Measurements from ENCODE around the gene ADARB2.

ADARB2 gene

DNA sequence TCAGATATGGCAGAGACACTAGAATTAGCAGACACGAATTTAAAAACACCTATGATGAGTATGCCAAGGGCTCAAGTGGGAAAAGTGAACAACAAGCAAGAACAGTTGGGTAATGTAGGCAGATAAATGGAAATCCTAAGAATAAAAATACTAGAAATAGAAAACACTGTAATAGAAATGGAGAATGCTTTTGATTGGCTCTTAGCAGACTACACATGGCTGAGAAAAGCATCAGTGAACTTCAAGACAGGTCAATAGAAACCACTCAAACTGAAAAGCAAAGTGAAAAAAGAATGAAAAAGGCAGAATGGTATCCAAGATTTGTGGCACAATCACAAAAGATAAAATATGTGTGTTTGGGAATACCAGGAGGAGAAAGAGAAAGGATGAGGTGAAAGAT, 598.8 kb downstream of the ADARB2 start:
- CTCF ChIA-PET: interaction anchor here (1.7 kb wide), 1 partner anchor 9 kb away, joined by 3 read pairs; no protein-coding TSS in a partner anchor
- POLR2A ChIA-PET: no interaction called here
- TF ChIP-seq, protein P1, sequence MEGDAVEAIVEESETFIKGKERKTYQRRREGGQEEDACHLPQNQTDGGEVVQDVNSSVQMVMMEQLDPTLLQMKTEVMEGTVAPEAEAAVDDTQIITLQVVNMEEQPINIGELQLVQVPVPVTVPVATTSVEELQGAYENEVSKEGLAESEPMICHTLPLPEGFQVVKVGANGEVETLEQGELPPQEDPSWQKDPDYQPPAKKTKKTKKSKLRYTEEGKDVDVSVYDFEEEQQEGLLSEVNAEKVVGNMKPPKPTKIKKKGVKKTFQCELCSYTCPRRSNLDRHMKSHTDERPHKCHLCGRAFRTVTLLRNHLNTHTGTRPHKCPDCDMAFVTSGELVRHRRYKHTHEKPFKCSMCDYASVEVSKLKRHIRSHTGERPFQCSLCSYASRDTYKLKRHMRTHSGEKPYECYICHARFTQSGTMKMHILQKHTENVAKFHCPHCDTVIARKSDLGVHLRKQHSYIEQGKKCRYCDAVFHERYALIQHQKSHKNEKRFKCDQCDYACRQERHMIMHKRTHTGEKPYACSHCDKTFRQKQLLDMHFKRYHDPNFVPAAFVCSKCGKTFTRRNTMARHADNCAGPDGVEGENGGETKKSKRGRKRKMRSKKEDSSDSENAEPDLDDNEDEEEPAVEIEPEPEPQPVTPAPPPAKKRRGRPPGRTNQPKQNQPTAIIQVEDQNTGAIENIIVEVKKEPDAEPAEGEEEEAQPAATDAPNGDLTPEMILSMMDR (IDR thresholded peaks at IDR 0.05; ENCODE audit: control extremely low read depth, extremely low read depth, low read depth, missing control alignments): no peak
- no peak for DNase-seq (ENCODE audit: extremely low spot score)

DNA sequence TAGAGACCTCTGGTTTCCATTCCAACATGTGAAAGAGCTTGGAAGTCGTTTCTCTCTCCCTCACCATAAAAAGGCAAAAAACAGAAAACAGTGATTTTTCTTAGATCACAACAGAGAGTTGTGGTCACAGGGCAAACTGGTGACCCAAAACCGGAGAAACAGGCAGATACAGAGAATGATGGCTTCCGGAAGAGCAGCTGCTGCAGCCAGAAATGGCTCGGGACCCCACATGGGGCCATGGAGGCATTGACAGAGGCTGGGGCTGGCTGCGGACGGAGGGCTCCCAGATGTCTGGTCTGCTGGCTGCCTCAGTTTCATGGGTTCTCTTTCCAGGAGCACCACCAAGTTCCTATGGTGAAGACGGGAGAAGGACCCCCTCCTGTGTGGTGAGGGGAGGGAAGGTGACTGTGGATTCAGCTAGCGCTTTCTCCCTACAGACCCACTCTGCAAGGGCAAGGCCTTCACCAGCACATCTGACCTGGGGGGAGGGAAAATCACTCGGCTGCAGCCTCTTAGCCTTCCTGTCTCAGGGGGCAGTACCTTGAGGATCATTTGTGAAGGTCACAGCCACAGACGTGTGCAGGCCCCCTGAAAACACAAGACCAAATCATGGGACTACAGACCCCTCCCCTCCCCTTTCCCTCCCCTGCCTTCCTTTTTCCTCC, 599.7 kb downstream of the ADARB2 start:
- ChIA-PET CTCF (interaction anchor here (1.7 kb wide), 1 partner anchor 8 kb away, joined by 3 read pairs; no protein-coding TSS in a partner anchor), POLR2A (no interaction called here)
- TF ChIP-seq, protein P1 (IDR thresholded peaks at IDR 0.05; ENCODE audit: control extremely low read depth, extremely low read depth, low read depth, missing control alignments): no peak
- DNase-seq (ENCODE audit: extremely low spot score): no peak

DNA sequence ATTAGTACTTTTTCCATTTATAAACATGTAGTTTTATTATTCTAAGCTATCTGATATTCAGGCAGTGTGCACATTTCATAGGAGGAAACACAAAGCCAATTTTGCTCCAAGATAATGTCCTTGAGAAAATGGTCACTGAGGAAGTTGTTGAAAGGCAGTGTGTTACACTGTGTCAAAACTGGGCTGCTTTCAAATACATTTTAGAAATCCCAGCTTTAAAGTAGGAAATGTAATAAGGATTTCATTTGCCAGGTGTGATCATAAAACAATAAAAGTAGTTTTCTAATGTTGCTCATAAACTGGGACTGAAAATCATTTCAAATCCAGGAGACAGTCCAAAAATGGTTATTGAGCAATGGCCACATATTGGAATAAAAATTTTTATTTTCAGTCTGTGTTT, 601.1 kb downstream of the ADARB2 start:
- ChIA-PET CTCF (no interaction called here), POLR2A (no interaction called here)
- no peak for DNase-seq (ENCODE audit: extremely low spot score)
- TF ChIP-seq, protein P1 (IDR thresholded peaks at IDR 0.05; ENCODE audit: control extremely low read depth, extremely low read depth, low read depth, missing control alignments): no peak

DNA sequence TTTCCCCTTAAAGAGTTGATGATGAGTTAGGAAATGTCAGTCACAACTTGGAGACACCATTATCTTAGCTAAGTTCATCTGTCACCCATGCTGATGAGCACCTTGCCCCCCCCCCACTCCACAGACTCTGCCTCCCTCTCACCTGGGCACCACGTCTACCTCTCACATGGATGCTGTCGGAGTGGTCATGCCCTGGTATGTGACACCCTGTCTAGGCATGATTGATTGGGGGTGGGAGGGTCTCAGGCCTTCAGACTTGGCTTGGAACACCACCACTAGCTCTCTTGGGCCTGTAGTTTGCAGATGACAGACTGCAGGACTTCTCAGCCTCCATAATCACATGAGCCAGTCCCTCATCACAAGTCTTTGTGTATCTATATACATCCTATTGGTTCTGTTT, 603.2 kb downstream of the ADARB2 start:
- no peak for DNase-seq (ENCODE audit: extremely low spot score)
- ChIA-PET CTCF (no interaction called here), POLR2A (no interaction called here)
- TF ChIP-seq, protein P1 (IDR thresholded peaks at IDR 0.05; ENCODE audit: control extremely low read depth, extremely low read depth, low read depth, missing control alignments): no peak

DNA sequence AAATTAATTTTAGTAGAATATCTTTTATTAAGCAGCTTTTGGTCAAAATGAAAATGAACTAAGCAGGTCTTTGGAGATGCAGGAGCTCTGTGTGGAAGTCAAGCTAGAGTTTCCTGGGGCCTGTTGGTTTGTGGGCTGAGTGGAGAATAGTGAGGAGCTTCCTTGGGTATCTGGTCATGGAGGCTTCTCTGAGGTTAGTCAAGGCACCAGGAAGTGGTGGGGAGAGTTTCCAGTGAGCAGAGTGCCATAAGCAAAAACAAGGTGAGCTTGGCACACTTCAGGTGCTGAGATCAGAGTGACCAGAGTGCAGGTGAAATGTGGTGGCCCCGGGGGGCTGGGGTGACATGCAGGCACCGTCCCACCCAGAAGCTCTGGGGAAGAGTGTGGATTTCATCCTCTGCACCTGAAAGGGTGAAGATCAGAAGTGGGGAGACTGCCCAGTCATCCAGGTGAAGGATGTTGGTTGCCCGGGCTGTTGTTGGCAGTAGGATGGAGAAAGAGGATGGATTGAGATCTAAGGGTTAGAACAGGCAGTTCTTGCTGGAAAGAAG, 603.8 kb downstream of the ADARB2 start:
- ChIA-PET CTCF (interaction anchor here (0.7 kb wide), 1 partner anchor 18 kb away, joined by 3 read pairs; no protein-coding TSS in a partner anchor), POLR2A (no interaction called here)

DNA sequence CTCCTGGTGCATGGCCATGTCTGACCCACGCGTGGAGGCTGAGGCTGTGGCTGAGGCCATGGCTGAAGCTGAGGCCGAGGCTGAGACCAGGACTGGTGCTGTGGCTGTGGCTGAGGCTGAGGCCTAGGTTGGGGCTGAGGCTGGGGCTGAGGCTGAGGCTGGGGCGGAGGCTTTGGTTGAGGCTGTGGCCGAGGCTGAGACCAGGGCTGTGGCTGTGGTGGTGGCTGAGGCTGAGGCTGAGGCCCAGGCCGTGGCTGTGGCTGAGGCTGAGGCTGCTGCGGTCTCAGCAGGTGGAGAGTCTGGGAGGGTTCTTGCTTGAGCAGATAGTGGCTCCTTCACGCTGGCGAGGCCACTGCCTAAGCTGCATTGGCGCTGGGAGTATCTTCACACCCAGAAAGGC, 604.7 kb downstream of the ADARB2 start:
- ChIA-PET CTCF (interaction anchor here (1.5 kb wide), 1 partner anchor 9 kb away, joined by 5 read pairs; no protein-coding TSS in a partner anchor), POLR2A (no interaction called here)
- TF ChIP-seq, protein P1 (IDR thresholded peaks at IDR 0.05; ENCODE audit: control extremely low read depth, extremely low read depth, low read depth, missing control alignments): no peak
- no peak for DNase-seq (ENCODE audit: extremely low spot score)

More for the DNA sequence above, 603.8 kb downstream of the ADARB2 start:
- TF ChIP-seq, protein P1 (IDR thresholded peaks at IDR 0.05; ENCODE audit: control extremely low read depth, extremely low read depth, low read depth, missing control alignments): no peak
- DNase-seq (ENCODE audit: extremely low spot score): no peak

All from GM10248 (cell line).